Measurements from ENCODE around the gene NFIA. TPM values are rescaled to one million over a fixed set of nuclear protein-coding genes. Genes with fewer than 3 reads are reported as not detected.
A peak's percentile ranks its signal among the peaks of the same experiment; 100 is the strongest.

The NFIA gene
- total and polyA plus RNA-seq, 10 of the 15 experiments (the other 5 are each of a cell fraction or from before 2014, with no cell fraction given): 0.10 to 0.16 TPM; not detected in 8

DNA sequence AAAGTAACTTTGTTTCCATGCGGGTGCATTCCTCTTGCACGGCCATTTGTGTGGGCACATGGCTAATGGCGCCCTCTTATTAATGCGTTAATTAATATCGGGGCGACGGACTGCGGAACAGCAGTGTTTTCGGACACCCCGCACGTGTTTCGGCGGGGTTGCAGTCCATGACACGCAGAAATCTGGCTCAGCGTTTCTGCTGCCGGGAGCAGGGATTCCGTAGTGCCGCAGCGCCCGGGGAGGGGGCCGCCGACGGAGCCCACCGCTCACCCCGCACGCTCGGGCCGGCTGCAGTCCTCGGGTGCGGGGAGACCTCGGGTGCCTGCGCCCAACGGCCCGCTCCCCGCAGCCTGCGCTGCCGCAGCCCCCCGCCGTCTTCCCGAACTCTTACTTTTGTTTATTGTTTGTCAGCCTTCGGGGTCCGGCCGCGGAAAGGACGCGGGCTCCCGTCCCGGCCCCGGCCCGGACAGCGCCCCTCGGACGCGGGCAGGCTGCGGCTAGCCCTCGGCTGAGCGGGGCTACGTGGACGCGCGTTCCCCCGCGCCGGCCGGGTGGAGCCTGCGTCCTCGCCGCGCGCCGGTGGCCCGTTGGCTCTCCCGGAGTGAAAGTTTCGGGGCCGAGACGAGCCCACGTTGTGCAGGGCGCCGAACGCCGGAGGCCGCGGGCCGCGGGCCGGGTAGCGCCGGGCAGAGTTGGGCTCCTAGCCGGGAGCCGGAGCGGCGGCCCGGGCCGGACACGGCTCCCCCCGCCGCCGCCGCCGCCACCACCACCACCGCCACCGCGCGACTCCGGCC, 849 bp downstream of the NFIA start (continued):
- TF ChIP-seq, protein P1, sequence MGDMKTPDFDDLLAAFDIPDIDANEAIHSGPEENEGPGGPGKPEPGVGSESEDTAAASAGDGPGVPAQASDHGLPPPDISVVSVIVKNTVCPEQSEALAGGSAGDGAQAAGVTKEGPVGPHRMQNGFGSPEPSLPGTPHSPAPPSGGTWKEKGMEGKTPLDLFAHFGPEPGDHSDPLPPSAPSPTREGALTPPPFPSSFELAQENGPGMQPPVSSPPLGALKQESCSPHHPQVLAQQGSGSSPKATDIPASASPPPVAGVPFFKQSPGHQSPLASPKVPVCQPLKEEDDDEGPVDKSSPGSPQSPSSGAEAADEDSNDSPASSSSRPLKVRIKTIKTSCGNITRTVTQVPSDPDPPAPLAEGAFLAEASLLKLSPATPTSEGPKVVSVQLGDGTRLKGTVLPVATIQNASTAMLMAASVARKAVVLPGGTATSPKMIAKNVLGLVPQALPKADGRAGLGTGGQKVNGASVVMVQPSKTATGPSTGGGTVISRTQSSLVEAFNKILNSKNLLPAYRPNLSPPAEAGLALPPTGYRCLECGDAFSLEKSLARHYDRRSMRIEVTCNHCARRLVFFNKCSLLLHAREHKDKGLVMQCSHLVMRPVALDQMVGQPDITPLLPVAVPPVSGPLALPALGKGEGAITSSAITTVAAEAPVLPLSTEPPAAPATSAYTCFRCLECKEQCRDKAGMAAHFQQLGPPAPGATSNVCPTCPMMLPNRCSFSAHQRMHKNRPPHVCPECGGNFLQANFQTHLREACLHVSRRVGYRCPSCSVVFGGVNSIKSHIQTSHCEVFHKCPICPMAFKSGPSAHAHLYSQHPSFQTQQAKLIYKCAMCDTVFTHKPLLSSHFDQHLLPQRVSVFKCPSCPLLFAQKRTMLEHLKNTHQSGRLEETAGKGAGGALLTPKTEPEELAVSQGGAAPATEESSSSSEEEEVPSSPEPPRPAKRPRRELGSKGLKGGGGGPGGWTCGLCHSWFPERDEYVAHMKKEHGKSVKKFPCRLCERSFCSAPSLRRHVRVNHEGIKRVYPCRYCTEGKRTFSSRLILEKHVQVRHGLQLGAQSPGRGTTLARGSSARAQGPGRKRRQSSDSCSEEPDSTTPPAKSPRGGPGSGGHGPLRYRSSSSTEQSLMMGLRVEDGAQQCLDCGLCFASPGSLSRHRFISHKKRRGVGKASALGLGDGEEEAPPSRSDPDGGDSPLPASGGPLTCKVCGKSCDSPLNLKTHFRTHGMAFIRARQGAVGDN (IDR thresholded peaks at IDR 0.05): no peak
- TF ChIP-seq NR2C1 (IDR thresholded peaks at IDR 0.05): no peak
- TF ChIP-seq, protein P2, sequence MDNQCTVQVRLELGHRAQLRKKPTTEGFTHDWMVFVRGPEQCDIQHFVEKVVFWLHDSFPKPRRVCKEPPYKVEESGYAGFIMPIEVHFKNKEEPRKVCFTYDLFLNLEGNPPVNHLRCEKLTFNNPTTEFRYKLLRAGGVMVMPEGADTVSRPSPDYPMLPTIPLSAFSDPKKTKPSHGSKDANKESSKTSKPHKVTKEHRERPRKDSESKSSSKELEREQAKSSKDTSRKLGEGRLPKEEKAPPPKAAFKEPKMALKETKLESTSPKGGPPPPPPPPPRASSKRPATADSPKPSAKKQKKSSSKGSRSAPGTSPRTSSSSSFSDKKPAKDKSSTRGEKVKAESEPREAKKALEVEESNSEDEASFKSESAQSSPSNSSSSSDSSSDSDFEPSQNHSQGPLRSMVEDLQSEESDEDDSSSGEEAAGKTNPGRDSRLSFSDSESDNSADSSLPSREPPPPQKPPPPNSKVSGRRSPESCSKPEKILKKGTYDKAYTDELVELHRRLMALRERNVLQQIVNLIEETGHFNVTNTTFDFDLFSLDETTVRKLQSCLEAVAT (IDR thresholded peaks at IDR 0.05): no peak
- no peak for TF ChIP-seq SIX5 (IDR thresholded peaks at IDR 0.05; ENCODE audit: low read depth, low read length, severe bottlenecking)
- TF ChIP-seq SUZ12 (IDR thresholded peaks at IDR 0.05; ENCODE audit: unreplicated experiment): peak; percentile 90
- no peak for TF ChIP-seq FOS (IDR thresholded peaks at IDR 0.05; ENCODE audit: borderline replicate concordance, extremely low read depth, insufficient read length)
- no peak for TF ChIP-seq JUNB (IDR thresholded peaks at IDR 0.05)

Data from GM12878 (cell line).